Coronary artery (tissue), 2 donors: ENCODE measurements around the gene UBL5.
A peak's percentile ranks its signal among the peaks of the same experiment; 100 is the strongest.
"Not testable (repeated sequence)": the region's sequence is repeated elsewhere in the genome, so short reads cannot be mapped to it uniquely, and the experiment has no call there.

Experiments used
- DNase-seq: peaks from one replicate; pipeline ENCODE4 v3.0.0-alpha.2; 2017; ENCODE audit warnings: low spot score
- H3K27ac ChIP-seq, 2 donors: fragments of 200-600 bp; sonication (generic); one replicate each; pipeline ENCODE4 v1.5.1; 2016 to 2019
- H3K4me3 ChIP-seq: fragments of 200-600 bp; sonication (generic); 2 replicates; pipeline ENCODE4 v1.5.1; 2016; ENCODE audit warnings: mild to moderate bottlenecking, moderate library complexity
- TF ChIP-seq, protein P1 (sequence below): fragments of 200-600 bp; sonication (generic); IDR thresholded peaks from one replicate; pipeline ENCODE4 v1.5.1; 2019; ENCODE audit warnings: antibody characterized with exemption

Gene UBL5

DNA sequence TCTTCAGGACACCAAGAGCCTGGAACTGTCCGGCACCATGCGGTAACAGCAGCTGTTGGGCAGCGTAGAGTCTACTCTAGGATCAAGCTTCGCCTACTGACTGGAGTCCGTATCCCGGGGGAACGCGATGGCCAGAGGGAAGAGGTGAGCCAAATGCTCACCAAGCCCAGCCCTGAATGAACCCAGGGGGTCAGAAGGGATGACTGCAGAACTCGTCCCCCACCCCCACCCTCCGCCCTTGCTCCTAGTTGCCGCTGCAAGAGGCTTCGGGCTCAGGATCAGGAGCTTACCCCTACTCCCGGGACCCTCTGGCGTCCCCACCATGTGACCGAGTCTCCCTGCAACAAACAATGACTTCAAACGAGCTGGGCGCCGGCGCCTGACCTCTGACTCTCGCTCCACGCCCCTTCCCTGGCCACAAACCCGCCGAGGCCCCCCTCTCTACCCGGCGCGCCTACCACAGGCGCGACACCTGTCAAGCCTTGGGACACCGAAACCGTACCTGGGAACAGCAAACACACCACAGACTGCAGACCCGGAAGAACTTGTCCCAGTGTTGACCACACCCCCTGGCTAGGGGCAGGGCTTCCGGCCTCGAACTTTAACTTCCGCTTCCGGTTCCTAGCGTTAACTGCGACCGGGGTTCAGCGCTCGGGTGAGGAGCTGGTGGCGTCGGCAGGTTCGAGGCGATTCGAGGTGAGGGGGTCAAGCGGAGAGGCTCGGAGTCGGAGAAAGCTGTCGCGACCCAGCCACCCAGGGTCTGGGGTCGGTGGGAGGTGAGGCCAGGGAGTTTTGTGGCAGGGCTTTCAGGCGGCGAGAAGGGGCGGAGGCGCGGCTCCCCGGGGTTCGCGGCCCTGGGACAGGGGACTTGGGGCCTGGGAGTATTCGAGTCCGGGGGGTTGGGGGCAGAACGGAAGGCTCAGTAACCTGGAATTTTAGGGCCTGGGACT is at the start of gene UBL5:
UBL5 (plus strand) TSS at position 630 of the 950 bp plus-strand sequence. CDS start 420 bp downstream, outside the sequence.
- TF ChIP-seq, protein P1, sequence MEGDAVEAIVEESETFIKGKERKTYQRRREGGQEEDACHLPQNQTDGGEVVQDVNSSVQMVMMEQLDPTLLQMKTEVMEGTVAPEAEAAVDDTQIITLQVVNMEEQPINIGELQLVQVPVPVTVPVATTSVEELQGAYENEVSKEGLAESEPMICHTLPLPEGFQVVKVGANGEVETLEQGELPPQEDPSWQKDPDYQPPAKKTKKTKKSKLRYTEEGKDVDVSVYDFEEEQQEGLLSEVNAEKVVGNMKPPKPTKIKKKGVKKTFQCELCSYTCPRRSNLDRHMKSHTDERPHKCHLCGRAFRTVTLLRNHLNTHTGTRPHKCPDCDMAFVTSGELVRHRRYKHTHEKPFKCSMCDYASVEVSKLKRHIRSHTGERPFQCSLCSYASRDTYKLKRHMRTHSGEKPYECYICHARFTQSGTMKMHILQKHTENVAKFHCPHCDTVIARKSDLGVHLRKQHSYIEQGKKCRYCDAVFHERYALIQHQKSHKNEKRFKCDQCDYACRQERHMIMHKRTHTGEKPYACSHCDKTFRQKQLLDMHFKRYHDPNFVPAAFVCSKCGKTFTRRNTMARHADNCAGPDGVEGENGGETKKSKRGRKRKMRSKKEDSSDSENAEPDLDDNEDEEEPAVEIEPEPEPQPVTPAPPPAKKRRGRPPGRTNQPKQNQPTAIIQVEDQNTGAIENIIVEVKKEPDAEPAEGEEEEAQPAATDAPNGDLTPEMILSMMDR: no peak
- peak; percentile 91 for DNase-seq
- H3K27ac ChIP-seq: peak within 1 kb of the TSS; percentile 66 to 85
- peak within 1 kb of the TSS; percentile 96 for H3K4me3 ChIP-seq

GRCh38 chr19:9782338-9782737 is 45.4 kb upstream of the UBL5 start:
- DNase-seq: no peak
- TF ChIP-seq, protein P1: no peak
- Histone ChIP-seq H3K27ac (no peak overlapping the region), H3K4me3 (no peak overlapping the region)

DNA sequence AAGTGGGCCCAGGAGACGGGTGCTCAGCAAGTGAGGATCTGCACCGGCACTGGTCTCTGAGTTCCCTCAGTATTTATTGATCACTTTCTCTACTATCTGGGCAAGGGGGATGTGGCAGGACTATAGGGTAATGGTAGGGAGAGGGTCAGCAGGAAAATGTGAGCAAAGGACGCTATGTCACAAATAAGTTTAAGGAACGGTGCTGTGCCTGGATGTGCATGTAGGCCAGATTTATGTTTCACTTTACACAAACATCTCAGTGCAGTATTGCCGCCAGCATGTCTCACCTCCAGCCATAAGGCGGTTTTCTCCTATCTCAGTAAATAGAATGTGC is 43.6 kb upstream of the UBL5 start:
- H3K27ac ChIP-seq: peak overlapping the region in 1 of 2 donors; percentile 99
- H3K4me3 ChIP-seq: peak overlapping the region; percentile 82
- DNase-seq: not testable (repeated sequence)

- peak; percentile 97 for DNase-seq
- peak overlapping the region; percentile 96 to 99 for H3K27ac ChIP-seq
- peak overlapping the region; percentile 82 for H3K4me3 ChIP-seq
- TF ChIP-seq, protein P1: no peak
These were observed 42.1 kb upstream of the UBL5 start for GRCh38 chr19:9785367-9786331.

GRCh38 chr19:9786342-9786741 is 41.4 kb upstream of the UBL5 start:
- peak overlapping the region; percentile 82 for H3K4me3 ChIP-seq
- TF ChIP-seq, protein P1: no peak
- H3K27ac ChIP-seq: peak overlapping the region; percentile 96 to 99
- no peak for DNase-seq

DNA sequence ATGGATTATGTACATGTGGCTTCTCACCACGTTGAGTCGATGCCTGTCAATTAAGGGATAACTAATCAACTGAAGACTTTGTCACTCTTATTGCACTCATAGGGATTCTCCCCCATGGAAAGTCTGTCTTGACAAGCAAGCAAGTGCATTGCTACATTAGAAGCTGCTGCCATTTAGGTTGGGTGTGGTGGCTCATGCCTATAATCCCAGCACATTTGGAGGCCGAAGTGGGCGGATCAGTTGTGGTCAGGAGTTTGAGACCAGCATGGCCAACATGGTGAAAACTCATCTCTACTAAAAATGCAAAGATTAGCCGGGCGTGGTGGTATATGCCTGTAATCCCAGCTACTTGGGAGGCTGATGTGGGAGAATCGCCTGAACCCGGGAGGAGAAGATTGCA is 40.9 kb upstream of the UBL5 start:
- TF ChIP-seq, protein P1: no peak
- Histone ChIP-seq H3K4me3 (peak overlapping the region; percentile 82), H3K27ac (peak overlapping the region; percentile 96 to 99)
- no peak for DNase-seq

DNA sequence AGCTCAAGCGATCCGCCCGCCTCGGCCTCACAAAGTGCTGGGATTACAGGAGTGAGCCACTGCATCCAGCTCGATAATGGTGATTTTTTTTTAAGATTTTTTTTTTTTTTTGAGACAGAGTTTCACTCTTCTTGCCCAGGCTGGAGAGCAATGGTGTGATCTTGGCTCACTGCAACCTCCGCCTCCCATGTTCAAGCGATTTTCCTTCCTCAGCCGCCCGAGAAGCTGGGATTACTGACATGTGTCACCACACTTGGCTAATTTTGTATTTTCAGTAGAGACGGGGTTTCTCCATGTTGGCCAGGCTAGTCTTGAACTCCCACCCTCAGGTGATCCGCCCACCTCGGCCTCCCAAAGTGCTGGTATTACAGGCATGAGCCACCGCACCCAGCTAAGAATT is 39.1 kb upstream of the UBL5 start:
- DNase-seq, H3K27ac ChIP-seq, H3K4me3 ChIP-seq: not testable (repeated sequence)
